Measurements from ENCODE around the gene MIX23.

Gene MIX23

DNA sequence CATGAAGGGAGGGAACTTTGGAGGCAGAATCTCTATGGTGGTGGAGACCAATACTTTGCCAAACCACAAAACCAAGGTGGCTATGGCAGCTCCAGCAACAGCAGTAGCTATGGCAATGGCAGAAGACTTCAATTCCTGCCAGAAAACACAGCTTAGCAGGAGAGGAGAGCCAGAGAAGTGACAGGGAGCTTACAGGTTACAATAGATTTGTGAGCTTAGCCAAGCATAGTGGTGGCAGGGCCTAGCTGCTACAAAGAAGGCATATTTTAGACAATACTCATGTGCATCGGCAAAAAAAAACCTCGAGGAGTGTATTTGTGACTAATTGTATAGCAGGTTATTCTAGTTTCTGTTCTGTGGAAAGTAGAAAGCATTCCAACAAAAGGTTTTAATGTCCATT is 64.4 kb downstream of the MIX23 start:
- TF ChIP-seq, protein P1, sequence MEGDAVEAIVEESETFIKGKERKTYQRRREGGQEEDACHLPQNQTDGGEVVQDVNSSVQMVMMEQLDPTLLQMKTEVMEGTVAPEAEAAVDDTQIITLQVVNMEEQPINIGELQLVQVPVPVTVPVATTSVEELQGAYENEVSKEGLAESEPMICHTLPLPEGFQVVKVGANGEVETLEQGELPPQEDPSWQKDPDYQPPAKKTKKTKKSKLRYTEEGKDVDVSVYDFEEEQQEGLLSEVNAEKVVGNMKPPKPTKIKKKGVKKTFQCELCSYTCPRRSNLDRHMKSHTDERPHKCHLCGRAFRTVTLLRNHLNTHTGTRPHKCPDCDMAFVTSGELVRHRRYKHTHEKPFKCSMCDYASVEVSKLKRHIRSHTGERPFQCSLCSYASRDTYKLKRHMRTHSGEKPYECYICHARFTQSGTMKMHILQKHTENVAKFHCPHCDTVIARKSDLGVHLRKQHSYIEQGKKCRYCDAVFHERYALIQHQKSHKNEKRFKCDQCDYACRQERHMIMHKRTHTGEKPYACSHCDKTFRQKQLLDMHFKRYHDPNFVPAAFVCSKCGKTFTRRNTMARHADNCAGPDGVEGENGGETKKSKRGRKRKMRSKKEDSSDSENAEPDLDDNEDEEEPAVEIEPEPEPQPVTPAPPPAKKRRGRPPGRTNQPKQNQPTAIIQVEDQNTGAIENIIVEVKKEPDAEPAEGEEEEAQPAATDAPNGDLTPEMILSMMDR (IDR thresholded peaks at IDR 0.05; ENCODE audit: low read length, missing control alignments) = no peak
- no peak for DNase-seq (ENCODE audit: low read depth)
- no peak overlapping the region for H3K4me3 ChIP-seq (replicated peaks; ENCODE audit: low read depth, low read length)

GRCh38 chr3:122316368-122316767 is 66.7 kb downstream of the MIX23 start:
- TF ChIP-seq, protein P1 (IDR thresholded peaks at IDR 0.05; ENCODE audit: low read length, missing control alignments) = no peak
- DNase-seq (ENCODE audit: low read depth) = no peak
- H3K4me3 ChIP-seq (replicated peaks; ENCODE audit: low read depth, low read length) = no peak overlapping the region

DNA sequence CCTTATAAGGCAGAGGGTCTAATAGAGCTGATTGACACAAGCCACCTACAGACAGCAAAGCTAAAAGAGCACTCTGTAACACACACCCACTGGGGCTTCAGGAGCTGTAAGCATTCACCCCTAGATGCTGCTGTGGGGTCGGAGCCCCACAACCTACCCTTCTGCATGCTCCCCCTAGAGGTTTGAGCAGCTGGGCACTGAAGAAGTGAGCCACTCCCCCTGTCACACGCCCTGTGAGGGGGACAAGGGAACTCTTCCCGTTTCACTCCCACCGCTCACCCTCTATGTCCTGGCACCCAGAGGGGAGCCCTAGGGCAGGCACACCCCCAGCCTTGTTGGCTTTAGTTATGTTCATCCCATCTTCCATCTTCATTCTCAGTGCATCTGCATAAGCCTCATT is 67.4 kb downstream of the MIX23 start:
- no peak overlapping the region for H3K4me3 ChIP-seq (replicated peaks; ENCODE audit: low read depth, low read length)
- TF ChIP-seq, protein P1 (IDR thresholded peaks at IDR 0.05; ENCODE audit: low read length, missing control alignments) = no peak

GRCh38 chr3:122314228-122314876 is 68.7 kb downstream of the MIX23 start:
- TF ChIP-seq, protein P1 (IDR thresholded peaks at IDR 0.05; ENCODE audit: low read length, missing control alignments) = no peak
- no peak overlapping the region for H3K4me3 ChIP-seq (replicated peaks; ENCODE audit: low read depth, low read length)
- DNase-seq (ENCODE audit: low read depth) = no peak

More for the DNA sequence above, 67.4 kb downstream of the MIX23 start:
- DNase-seq (ENCODE audit: low read depth) = no peak

DNA sequence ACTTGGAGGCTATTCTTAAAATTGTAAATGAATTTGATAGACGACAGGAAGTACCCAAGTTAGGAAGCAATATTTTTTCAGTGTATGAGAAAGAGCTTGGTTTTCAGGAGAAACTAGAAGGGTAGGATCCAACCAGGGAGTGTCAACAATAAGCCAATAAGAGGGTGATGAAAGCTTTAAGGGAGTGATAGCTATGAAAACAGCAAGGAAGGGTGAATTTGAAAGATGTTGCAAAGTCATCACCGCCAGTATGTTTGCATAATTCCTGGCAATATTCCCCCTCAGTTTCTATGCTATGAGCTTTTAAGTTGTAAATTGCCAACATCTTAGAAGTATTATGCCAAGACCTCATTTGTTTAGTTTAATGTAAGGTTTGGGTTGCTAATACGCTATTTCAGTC is 69.8 kb downstream of the MIX23 start:
- DNase-seq (ENCODE audit: low read depth) = no peak
- H3K4me3 ChIP-seq (replicated peaks; ENCODE audit: low read depth, low read length) = no peak overlapping the region
- TF ChIP-seq, protein P1 (IDR thresholded peaks at IDR 0.05; ENCODE audit: low read length, missing control alignments) = no peak

DNA sequence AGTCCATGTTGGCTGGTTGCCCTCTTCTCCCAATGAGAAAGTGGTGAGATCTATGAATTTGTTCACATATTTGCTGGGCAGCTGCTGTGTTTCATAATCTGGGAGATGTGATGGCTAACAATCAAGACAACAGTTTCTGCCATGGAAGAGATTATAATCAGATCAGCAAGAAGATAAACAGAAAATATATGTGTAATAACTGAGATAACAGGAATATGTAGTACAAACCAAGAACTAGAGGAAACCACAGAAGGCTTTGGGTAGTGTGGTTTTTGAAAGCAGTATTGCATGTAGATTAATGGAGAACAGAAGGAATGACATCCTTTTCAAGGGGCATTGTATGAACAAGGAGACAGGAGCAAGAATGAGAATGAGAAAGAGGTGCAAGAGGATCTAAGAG is 70.2 kb downstream of the MIX23 start:
- no peak for DNase-seq (ENCODE audit: low read depth)
- no peak overlapping the region for H3K4me3 ChIP-seq (replicated peaks; ENCODE audit: low read depth, low read length)
- TF ChIP-seq, protein P1 (IDR thresholded peaks at IDR 0.05; ENCODE audit: low read length, missing control alignments) = no peak

- no peak overlapping the region for H3K4me3 ChIP-seq (replicated peaks; ENCODE audit: low read depth, low read length)
- TF ChIP-seq, protein P1 (IDR thresholded peaks at IDR 0.05; ENCODE audit: low read length, missing control alignments) = no peak
- no peak for DNase-seq (ENCODE audit: low read depth)
Observed at GRCh38 chr3:122310361-122310760, 72.7 kb downstream of the MIX23 start.
